COLO668 (cell line): Measurements from ENCODE around the gene OTUD6A.

Experiments
- DNase-seq: peaks from one replicate; lab custom pipeline; 2025; ENCODE audit not compliant: unreplicated experiment; lab: John Stamatoyannopoulos, UW

The OTUD6A gene, protein sequence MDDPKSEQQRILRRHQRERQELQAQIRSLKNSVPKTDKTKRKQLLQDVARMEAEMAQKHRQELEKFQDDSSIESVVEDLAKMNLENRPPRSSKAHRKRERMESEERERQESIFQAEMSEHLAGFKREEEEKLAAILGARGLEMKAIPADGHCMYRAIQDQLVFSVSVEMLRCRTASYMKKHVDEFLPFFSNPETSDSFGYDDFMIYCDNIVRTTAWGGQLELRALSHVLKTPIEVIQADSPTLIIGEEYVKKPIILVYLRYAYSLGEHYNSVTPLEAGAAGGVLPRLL

DNA sequence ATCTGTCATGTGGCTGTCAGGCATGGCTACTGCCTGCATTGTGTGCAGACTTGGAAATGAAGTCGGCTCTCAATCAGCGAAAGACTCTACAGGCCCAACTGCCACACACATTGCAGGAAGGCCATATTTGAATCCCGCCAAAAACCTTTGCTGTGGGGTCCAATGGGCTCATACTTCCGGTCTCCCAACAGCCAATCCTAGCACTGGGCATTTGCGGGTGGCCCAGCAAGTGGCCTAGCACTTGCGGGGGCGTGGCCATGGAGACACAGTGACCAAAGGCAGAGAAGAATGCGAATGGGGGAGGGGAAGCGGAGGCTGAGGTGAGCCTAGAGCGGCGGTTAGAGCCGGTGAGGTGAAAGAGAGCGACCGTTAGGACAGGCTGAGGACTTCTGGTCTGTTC, at the start of gene OTUD6A:
TSS of gene OTUD6A (plus strand) at position 382 of the 400 bp plus-strand sequence. CDS start 68 bp downstream, outside the sequence.
- no peak for DNase-seq

DNA sequence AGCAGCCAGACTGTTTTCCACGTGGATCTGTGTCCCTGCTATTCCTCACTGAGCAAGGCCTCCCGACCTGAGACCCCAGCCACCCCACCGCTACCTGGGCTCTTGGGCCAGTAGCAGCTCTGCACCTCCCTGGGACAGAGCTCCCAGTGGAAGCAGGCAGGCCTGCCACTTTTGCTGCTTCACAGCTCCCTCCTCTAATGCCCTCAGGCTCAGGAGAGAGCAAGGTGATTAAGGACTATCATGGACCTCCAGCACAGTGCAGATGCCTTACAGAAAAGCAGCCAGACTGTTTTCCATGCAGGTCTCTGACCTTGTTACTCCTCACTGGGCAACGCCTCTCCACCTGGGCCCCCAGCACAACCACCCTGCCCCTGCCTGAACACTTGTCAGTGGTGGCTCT, 49.5 kb upstream of the OTUD6A start:
- no peak for DNase-seq

DNA sequence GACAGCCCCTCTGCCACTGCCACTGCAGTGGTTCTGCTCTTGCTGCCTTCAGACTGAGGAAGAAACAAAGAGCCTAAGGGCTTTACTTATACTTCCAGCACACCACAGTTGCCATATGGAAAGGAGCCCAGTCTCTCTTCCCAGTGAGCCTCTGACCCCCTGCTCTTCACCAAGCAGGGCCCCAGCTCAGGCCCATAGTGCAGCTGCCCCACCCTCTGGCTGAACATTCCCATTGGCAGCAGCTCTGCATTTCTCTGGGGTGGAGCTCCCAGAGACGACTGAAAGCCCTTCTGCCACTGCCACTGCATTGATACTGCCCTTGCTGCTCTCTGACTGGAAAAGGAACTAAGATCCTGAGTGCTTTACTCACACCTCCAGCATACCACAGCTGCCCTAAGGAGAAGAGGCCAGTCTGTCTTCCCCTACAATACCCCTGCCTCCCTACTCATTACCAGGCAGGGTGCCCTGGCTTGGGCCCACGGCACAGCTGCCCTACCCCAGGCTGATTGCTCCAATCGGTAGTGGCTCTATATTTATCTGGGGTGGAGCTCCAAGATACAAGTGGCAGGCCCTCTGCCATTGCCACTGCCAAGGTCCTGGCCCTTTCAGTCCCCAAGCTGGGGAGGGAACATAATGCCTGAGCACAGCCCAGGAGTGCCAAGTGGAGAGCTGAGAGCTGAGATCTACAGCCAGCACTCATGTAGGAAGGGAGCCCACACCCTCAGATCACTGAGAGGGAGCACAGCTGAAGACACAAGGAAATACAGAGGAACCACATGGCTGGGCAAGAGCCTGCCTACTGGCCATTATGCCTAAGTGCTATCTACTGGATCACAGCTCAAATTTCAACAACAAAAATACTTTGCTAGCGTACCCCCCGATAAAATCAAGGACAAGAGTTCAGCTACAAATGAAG, 48.5 kb upstream of the OTUD6A start:
- DNase-seq, result no peak

DNA sequence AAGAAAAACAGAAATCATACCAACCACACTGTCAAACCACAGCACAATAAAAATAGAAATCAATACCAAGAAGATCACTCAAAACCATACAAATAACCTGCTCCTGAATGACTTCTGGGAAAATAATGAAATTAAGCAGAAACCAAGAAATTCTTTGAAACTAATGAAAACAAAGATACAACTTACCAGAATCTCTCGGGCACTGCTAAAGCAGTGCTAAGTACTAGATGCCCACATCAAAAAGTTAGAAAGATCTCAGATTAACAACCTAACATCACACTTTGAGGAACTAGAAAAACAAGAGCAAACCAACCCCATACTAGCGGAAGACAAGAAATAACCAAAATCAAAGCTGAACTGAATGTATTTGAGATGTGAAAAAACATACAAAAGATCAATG, 45.7 kb upstream of the OTUD6A start:
- DNase-seq, result no peak

DNA sequence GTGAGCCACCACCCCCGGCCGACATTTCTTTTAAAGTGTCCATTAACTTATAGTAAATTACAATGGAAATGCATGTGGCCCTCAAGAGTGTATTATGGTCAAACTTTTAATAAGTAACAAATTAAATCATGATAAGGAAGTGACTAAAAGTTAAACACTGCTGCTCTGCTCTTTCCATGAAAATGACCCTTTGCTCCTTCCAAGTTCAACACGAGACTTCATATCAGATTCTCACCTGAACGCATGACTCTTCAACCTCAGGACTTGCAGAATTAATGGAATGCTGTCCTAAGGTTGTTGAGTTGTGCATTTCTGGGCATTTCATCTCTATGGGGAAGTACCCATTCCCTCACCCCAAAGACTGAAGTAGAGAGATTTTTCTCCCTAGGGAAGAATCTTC, 39.6 kb upstream of the OTUD6A start:
- no peak for DNase-seq

DNA sequence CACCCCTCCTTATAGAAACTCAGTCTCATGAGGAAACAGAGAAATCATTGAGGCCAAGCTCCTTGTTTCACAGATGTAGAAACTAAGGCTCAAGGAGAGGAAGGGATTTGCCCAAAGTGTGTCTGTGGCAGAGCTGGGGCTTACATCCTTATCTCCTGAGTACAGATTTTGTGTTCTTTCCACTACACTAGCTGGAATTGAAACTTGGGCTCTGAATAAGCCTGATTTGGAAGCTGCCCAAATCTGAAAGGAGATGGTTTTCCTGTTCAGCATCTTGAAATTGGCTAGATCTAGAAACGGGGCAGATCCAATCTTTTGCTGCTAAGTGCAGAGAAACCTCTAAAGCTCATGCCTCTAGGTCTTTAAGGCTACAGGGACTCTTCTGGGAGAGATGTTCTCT, 36.8 kb upstream of the OTUD6A start:
- no peak for DNase-seq

DNA sequence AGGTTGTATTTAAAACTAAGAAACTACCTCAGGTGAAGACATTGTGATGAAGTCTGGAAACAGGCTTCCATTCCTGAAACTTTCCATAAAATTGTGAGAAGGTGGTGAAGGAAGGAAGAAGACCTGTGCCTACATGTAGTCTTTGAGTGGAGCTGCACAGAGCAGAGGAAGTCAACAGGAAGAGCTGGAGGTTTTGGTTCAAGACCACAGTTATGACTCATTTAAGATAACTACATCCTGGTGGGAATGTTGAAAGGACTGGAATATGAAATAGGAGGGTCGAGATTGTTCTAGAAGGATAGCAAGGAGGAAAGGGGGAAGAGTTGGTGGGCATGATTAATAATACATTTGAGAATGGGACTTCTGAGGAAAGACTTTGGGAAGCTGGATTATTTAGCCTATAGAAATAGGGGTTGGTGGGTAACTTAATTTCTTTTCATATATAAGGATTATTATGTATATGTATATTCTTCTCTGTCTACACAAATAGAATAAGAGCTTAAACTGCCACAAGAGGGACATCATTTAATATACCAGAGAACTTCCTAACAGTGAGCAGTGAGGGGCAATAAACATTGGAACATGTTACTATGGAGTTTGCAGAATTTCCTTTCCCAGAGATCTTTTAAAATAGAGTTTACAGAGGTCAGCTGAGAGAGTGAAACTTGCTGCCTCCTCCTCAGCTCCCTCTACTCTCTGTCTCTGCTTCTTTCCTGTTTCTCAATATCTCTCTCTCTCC, 36.0 kb upstream of the OTUD6A start:
- DNase-seq, result no peak

DNA sequence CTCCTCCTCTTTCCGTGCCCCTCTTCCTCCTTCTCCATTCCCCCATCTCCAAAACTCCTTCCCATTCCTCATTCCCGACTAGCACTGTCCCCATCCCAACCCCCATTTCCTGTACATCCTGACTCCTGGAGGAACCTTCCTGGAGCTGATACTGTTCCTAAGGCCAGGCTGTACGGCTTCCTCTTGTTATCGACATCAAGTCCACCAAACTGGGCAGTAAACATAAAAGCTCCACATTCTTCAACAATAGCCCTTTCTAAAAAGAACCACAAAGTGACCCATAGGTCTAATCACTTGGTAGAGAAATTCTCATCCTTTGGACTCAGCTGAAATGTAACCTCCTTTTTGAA, 35.4 kb upstream of the OTUD6A start:
- DNase-seq, result no peak

DNA sequence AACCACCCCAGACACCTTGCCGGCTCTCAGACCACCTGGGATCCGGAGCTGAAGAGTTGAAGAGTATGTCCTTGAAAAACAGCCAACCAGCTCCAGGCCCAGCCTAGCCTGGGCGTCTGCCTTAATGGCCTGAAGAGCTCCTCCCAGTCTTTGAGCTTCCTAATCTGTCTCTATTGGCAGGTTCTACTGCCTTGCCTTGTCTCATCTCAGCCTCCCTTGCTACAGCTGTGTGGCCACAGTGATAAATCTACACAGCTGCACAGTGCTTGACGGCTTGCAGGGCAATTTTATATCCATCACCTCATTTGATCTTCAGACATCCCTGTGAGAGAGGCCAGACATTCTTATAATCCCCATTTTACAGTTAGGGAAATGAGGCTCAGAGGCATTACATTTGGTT, 32.4 kb upstream of the OTUD6A start:
- no peak for DNase-seq

DNA sequence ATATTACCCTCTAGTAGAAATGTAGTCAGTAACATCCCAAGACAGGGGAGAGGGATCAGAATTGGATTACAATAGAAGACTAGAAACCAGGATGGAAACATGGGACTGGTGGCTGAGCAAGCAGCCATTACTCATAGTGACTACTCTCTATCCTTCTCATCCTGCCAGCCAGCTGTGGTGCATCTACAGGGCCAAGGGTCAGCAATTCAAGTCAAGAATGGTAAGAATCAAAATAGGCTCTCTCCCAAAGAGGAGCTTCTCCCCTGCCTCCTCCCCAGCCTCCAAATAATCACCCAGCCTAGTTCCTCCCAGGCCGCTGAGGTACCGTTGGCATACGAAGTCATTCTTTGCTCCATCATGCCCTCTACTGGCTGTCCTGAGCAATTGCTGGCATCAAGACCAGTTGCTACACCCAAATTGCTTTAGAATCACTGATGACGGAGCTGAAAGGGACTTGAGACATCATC, 31.9 kb upstream of the OTUD6A start:
- peak; percentile 18 for DNase-seq

DNA sequence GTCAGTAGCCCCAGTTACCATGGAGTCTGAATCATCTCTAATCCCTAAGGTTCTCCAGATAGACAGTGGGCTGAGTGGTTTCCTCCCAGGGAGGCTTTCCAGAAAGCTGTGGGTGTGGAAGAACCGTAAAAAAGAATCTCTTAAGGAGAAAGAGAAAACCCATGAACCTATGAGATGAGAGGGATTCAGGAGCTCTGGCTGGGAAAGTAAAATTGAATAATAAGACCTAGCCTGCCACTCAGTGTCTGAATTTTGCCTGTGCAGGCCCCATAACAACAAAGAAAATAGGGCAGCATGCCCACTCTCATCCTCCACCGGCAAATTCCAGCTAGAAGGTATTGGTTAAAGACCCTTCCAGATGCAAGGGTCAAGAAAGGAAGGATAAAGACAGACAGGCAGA, 29.5 kb upstream of the OTUD6A start:
- DNase-seq, result no peak

DNA sequence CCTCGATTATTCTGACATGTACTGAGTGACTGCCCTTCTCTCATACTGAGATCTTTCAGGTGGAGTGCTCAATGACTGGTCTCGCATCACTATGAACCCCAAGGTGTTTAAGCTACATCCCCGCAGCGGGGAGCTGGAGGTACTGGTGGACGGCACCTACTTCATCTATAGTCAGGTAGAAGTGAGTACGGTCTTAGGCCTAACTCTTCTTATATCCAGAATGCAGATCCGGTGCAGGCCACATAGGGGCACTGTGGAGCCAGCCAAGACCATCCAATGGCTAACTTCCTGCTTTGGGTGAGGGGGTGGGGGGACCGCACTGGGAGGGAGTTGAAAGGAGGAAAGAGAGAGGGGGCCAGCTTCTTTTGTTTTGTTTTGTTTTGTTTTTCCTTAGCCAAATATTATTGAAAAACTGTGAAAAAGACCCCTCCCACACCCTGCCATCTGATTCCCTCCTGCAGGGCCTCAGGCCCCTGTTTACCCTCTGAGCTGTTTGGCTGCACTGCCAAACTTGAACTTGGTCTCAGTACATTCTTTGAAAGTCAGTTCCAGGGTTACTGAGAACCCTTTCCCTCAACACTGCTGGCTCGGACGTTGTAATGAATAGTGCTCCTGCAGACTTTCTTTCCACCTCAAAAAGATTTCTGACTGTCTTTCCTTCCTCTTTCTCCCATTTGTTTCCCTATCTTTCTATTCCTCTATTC, 28.8 kb upstream of the OTUD6A start:
- peak; percentile 8 for DNase-seq

DNA sequence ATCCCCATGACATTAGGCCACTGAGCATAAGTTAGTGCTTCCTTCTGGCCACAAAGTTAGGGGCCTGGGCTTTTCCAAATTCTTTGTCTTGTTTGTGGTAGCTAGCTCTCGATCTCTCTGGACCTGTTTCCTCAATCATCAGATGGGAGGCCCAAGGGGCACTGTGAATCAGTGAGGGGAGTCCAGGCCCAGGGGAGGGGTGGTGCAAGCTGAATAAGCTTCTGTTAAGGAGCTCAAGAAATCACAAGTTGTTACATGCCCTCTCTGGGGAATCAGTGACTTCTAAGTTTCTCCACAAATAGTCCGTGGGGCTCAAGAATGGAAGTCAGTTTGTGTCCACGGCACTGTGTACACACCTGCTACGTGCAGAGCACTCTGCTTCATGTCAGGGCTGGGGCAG, 27.6 kb upstream of the OTUD6A start:
- no peak for DNase-seq

DNA sequence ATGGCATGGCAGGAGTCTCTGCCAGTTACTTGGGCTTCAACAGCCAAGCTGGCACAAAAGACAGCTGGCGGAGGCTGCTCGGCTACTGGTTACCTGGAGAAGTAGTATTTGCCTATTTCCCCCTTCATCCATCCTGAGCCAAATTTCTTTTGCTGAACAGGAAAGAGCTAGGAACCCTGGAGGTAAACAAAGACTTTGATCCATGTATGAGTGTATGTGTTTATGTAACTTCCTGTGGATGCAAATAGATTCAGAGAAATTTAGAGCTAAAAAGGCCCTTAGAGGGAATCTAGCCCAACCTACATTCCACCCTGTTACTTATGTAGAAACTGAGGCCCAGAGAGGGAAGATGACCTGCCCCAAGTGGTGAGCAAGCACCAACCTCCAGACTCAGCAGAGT, 23.7 kb upstream of the OTUD6A start:
- DNase-seq, result no peak

DNA sequence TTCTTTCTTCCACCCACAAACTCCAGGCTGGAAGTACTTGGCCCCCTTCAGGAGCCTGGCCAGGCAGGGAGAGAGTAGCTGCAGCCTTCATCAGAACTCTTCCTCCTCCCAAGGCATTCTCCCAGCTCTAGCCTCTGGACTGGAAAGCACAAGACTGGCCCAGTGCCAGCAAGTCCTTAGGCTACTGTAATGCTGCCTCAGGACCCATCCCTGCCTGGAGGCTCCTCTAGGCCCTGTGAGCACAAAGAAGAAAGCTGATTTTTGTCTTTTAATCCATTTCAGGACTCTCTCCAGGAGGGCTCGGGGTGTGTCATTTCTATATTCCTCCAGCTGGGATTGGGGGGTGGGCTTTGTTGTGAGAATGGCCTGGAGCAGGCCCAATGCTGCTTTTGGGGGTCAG, 23.3 kb upstream of the OTUD6A start:
- DNase-seq, result no peak

DNA sequence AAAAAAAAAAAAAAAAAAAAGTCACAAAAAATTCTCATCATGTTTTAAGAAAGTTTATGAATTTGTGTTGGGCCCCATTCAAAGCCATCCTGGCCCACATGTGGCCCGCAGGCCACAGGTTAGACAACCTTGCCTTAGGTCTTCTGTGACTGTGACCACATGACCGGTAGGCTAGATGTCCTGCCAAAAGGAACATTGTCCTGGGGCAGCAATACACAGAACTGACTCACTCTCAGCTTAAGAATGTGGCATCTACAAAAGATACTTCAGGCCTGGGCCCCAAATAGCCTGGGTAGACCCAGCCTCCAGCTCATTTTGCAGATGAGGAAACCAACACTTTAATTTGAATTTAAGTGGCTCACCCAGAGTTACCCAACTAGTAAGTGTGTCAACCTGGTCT, 22.5 kb upstream of the OTUD6A start:
- no peak for DNase-seq

DNA sequence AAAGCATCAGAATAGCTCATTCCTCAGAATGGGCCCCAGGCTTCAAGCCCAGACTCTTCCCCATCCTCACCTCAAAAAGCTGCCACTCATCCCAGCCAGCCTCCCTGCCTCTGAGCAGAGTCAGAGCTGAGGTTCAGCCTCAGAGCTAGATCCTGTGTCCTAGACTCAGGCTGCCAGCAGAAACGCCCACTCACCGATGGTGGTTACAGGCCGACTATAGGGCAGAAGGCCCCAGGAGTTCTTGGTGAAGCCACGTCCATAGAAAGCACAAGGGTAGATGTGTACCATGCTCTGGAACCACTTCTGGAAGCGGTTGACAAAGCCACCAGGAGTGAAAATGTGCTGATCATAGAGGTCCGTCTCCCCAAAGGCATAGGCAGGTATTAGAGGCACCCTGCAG, 20.3 kb upstream of the OTUD6A start:
- DNase-seq, result no peak

DNA sequence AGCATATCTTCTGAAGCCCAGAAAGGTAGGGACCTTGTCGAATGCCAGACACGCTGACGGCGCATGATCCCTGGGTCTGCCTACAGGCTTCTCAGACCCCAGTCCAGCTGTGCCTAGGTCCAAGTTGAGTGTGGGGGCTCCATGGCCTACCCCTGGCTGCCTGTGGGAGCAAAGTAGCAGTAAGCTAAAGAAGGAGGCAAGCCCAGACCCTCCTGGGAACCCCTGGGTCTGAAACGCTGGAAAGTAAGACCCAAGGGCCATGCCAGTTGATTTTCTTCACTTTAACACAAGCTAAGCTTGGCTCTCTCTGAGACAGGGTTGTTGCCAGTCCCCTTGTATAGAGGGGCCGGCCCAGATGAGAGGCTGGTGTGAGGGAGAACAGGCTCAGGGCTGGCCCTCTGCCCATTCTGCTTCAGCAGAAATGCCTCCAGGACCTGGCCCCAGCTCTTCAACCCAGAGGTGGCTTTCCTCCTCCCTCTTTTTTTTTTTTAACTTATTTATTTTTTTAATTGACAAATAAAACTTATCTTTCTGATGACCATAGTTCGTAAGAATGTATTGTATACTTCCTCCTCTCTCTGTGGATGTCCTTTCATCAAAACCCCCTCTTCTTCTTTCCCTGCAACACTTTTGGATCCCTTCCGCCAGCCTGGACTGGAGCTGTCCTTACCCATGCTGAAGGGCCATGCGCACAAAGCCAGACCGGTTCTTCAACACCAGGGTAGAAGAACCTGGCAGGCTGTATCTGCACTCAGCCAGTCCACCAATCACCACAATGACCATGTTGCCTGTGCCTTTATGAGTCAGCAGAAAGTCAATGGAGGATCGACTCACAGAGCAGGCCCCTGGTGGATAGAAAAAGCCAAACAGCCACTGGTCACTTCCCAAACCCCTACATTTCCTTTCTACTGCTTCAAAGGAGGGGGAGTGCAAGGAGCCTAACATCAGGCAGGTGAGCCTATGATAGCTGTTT, 19.6 kb upstream of the OTUD6A start:
- DNase-seq, result no peak

DNA sequence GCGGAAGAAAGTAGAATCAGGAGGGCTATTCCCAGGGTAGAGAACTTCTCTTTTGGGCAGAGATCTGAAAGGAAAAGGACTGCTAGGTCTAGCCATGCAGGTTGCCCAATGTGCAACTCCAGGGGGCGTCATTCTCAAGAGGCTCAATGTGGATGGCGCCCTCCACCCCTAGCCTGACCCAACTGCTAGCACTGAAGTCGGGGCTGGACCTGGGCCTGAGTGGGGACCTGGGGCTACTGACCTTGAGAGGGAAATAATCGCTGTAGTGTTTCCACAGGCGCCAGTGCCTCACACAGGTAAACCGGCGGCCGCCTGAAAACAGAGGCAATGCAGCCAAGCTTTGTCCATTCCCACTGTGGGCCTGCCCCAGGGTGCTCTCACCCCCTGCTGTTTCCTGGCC, 18.6 kb upstream of the OTUD6A start:
- DNase-seq, result no peak
